ENCODE measurements around the gene EDN3.

Gene EDN3

GRCh38 chr20:59352541-59352940, 52.1 kb downstream of the EDN3 start:
- no peak for TF ChIP-seq CTCF (IDR thresholded peaks at IDR 0.05)

- no peak for TF ChIP-seq CTCF (IDR thresholded peaks at IDR 0.05)
Measured at GRCh38 chr20:59352990-59353389, 52.6 kb downstream of the EDN3 start.

GRCh38 chr20:59354460-59354859, 54.0 kb downstream of the EDN3 start:
- TF ChIP-seq CTCF (IDR thresholded peaks at IDR 0.05): no peak

- no peak for TF ChIP-seq CTCF (IDR thresholded peaks at IDR 0.05)
Measured at GRCh38 chr20:59355242-59355641, 54.8 kb downstream of the EDN3 start.

- TF ChIP-seq CTCF (IDR thresholded peaks at IDR 0.05): no peak
Measured at GRCh38 chr20:59356662-59357165, 56.3 kb downstream of the EDN3 start.

GRCh38 chr20:59359906-59360725, 59.7 kb downstream of the EDN3 start:
- no peak for TF ChIP-seq CTCF (IDR thresholded peaks at IDR 0.05)

GRCh38 chr20:59360934-59361333, 60.5 kb downstream of the EDN3 start:
- no peak for TF ChIP-seq CTCF (IDR thresholded peaks at IDR 0.05)

Data from LNCAP (cell line).